Measurements from ENCODE around the gene BCL10.
A peak's percentile ranks its signal among the peaks of the same experiment; 100 is the strongest.

The BCL10 gene

DNA sequence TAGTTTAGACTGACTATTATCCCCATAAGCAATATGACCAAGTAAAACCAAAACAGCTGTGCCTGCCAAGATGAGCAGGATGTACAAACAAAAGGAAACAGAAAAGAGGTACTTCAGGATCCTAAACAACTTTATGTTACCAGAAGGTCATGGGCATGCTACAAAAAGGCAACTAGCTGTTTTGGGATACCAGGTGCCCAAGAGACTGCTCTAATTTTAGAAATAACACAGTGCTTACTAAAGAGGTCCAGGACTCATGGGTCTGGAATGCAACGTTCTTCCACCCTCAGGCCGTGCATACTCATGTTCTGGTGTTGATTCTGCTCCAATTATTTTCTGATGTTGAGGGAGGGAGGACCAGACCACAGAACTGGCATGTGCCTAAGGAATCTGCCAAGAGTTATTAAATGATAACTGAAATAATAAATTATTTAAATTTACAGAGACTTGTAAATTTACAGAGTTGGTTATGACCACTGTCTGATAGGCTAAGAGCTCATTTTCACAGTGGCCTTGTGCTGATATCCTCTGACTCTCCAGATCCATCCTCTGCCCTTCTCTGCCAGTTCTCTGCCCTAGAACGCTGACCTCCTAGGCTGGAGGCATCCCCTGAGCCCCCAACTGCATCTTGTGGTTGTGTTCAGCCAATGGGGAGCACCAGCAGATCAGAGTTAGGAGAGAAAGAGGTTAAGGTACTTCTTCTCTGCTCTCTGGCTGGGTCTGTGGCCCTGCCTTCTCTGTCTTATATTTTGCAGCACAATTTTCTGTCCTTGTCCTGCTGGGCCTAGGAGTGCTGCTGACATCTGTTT is 37.7 kb upstream of the BCL10 start:
- TF ChIP-seq, protein P1, sequence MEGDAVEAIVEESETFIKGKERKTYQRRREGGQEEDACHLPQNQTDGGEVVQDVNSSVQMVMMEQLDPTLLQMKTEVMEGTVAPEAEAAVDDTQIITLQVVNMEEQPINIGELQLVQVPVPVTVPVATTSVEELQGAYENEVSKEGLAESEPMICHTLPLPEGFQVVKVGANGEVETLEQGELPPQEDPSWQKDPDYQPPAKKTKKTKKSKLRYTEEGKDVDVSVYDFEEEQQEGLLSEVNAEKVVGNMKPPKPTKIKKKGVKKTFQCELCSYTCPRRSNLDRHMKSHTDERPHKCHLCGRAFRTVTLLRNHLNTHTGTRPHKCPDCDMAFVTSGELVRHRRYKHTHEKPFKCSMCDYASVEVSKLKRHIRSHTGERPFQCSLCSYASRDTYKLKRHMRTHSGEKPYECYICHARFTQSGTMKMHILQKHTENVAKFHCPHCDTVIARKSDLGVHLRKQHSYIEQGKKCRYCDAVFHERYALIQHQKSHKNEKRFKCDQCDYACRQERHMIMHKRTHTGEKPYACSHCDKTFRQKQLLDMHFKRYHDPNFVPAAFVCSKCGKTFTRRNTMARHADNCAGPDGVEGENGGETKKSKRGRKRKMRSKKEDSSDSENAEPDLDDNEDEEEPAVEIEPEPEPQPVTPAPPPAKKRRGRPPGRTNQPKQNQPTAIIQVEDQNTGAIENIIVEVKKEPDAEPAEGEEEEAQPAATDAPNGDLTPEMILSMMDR (IDR thresholded peaks at IDR 0.05; ENCODE audit: insufficient read depth, low read depth, low read length, missing control alignments), result no peak
- DNase-seq (ENCODE audit: low read depth), result peak; percentile 89
- no peak overlapping the region for H3K4me3 ChIP-seq (ENCODE audit: low read length)

DNA sequence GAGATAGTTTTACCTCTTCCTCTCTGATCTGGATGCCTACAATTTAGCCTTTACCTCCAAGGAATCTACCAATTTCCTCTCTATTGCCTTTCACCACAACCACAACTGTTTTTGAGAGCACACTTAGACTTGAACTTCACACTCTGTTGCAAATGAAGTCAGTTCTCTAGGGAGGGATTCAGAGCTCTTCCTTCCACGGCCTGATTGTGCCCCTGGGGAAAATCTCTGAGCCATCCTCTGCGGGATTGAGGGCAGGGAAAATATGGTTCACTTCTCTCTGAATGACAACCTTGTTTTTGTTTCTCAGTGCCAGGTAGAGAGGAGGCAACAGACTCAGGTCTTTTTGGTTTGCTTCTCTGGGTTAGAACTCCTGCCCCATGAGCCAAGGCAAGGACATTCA is 35.4 kb upstream of the BCL10 start:
- TF ChIP-seq, protein P1 (IDR thresholded peaks at IDR 0.05; ENCODE audit: insufficient read depth, low read depth, low read length, missing control alignments), result no peak
- no peak for DNase-seq (ENCODE audit: low read depth)
- no peak overlapping the region for H3K4me3 ChIP-seq (ENCODE audit: low read length)

GRCh38 chr1:85308833-85309350 is 32.5 kb upstream of the BCL10 start:
- no peak overlapping the region for H3K4me3 ChIP-seq (ENCODE audit: low read length)
- TF ChIP-seq, protein P1 (IDR thresholded peaks at IDR 0.05; ENCODE audit: insufficient read depth, low read depth, low read length, missing control alignments), result no peak
- DNase-seq (ENCODE audit: low read depth), result no peak

- no peak overlapping the region for H3K4me3 ChIP-seq (ENCODE audit: low read length)
- TF ChIP-seq, protein P1 (IDR thresholded peaks at IDR 0.05; ENCODE audit: insufficient read depth, low read depth, low read length, missing control alignments), result peak; percentile 86
- DNase-seq (ENCODE audit: low read depth), result peak; percentile 84
These were observed 31.8 kb upstream of the BCL10 start for GRCh38 chr1:85307987-85308832.

- TF ChIP-seq, protein P1 (IDR thresholded peaks at IDR 0.05; ENCODE audit: insufficient read depth, low read depth, low read length, missing control alignments), result no peak
- H3K4me3 ChIP-seq (ENCODE audit: low read length), result no peak overlapping the region
- no peak for DNase-seq (ENCODE audit: low read depth)
These were observed 29.8 kb upstream of the BCL10 start for GRCh38 chr1:85306236-85306635.

- DNase-seq (ENCODE audit: low read depth), result no peak
- no peak overlapping the region for H3K4me3 ChIP-seq (ENCODE audit: low read length)
- TF ChIP-seq, protein P1 (IDR thresholded peaks at IDR 0.05; ENCODE audit: insufficient read depth, low read depth, low read length, missing control alignments), result no peak
These were observed 27.2 kb upstream of the BCL10 start for GRCh38 chr1:85303440-85304162.
